HG02981 (cell line): ENCODE data around the gene NEIL1.
"Not testable (repeated sequence)": the region's sequence is repeated elsewhere in the genome, so short reads cannot be mapped to it uniquely, and the experiment has no call there.

Experiments
- ATAC-seq: cut with Tn5 transposase; IDR thresholded peaks from one replicate; pipeline ENCODE4 v1.9.1; 2021; ENCODE audit warnings: mild to moderate bottlenecking, moderate library complexity; ENCODE audit not compliant: unreplicated experiment

NEIL1 gene

GRCh38 chr15:75333654-75334419, 13.0 kb upstream of the NEIL1 start:
- not testable (repeated sequence) for ATAC-seq

- no peak for ATAC-seq
Observed at GRCh38 chr15:75335313-75335704, 11.5 kb upstream of the NEIL1 start.

- peak; percentile 71 for ATAC-seq
Observed at GRCh38 chr15:75335705-75336355, 11.0 kb upstream of the NEIL1 start, which contains the start of gene COMMD4. COMMD4 (plus strand) TSS chr15:75336063; CDS start chr15:75336090, 27 bp downstream.

- ATAC-seq, result no peak
Observed at GRCh38 chr15:75338661-75339240, 8.1 kb upstream of the NEIL1 start.

- no peak for ATAC-seq
Observed at GRCh38 chr15:75339531-75340240, 7.2 kb upstream of the NEIL1 start.

- ATAC-seq, result no peak
Observed at GRCh38 chr15:75342221-75342620, 4.6 kb upstream of the NEIL1 start.

- not testable (repeated sequence) for ATAC-seq
Observed at GRCh38 chr15:75343953-75344352, 2.9 kb upstream of the NEIL1 start.

- ATAC-seq, result peak; percentile 49
Observed at GRCh38 chr15:75347222-75348033, 589 bp downstream of the NEIL1 start.

GRCh38 chr15:75348034-75348561, 1.3 kb downstream of the NEIL1 start:
- ATAC-seq, result no peak

- no peak for ATAC-seq
Observed at GRCh38 chr15:75348562-75349350, 1.9 kb downstream of the NEIL1 start.

- not testable (repeated sequence) for ATAC-seq
Observed at GRCh38 chr15:75349351-75349669, 2.5 kb downstream of the NEIL1 start.

- peak; percentile 63 for ATAC-seq
Observed at GRCh38 chr15:75349851-75350588, 3.2 kb downstream of the NEIL1 start.

GRCh38 chr15:75350601-75351361, 3.9 kb downstream of the NEIL1 start:
- no peak for ATAC-seq

- ATAC-seq, result no peak
Observed at GRCh38 chr15:75352186-75353080, 5.6 kb downstream of the NEIL1 start.

GRCh38 chr15:75353604-75354003, 6.8 kb downstream of the NEIL1 start:
- no peak for ATAC-seq

- ATAC-seq, result no peak
Observed at GRCh38 chr15:75354454-75354853, 7.6 kb downstream of the NEIL1 start.

- no peak for ATAC-seq
Observed at GRCh38 chr15:75355369-75355768, 8.5 kb downstream of the NEIL1 start.
